Neural progenitor cell (in vitro differentiated cells): Measurements from ENCODE around the gene ADARB2. TPM values are rescaled to one million over a fixed set of nuclear protein-coding genes. Genes with fewer than 3 reads are reported as not detected.

Experiments
- DNase-seq: peaks from one replicate; pipeline ENCODE4 v3.0.0-alpha.2; 2016; ENCODE audit warnings: low spot score
- H2AFZ ChIP-seq: fragments of 200-600 bp; sonication (generic); replicated peaks from 2 replicates; pipeline ENCODE4 v1.6.1; 2016; ENCODE audit warnings: antibody characterized with exemption
- H3F3A ChIP-seq: fragments of 200-600 bp; sonication (generic); 2 replicates; pipeline ENCODE4 v1.6.1; 2016; ENCODE audit warnings: antibody characterized with exemption, low read depth
- H3K27ac ChIP-seq: fragments of 200-600 bp; sonication (generic); 2 replicates; pipeline ENCODE4 v1.5.1; 2016; ENCODE audit warnings: mild to moderate bottlenecking
- H3K27me3 ChIP-seq: fragments of 200-600 bp; sonication (generic); 2 replicates; pipeline ENCODE4 v1.6.1; 2016; ENCODE audit warnings: mild to moderate bottlenecking, moderate library complexity
- H3K36me3 ChIP-seq: fragments of 200-600 bp; sonication (generic); 2 replicates; pipeline ENCODE4 v1.5.1; 2016
- H3K4me1 ChIP-seq: fragments of 200-600 bp; sonication (generic); 2 replicates; pipeline ENCODE4 v1.6.1; 2016; ENCODE audit warnings: mixed run types
- H3K4me2 ChIP-seq: fragments of 200-600 bp; sonication (generic); 2 replicates; pipeline ENCODE4 v1.6.1; 2016
- H3K4me3 ChIP-seq: fragments of 200-600 bp; sonication (generic); 2 replicates; pipeline ENCODE4 v1.5.1; 2016
- H3K79me2 ChIP-seq: fragments of 200-600 bp; sonication (generic); 2 replicates; pipeline ENCODE4 v1.6.1; 2016; ENCODE audit warnings: low read depth
- H3K9ac ChIP-seq: fragments of 200-600 bp; sonication (generic); 2 replicates; pipeline ENCODE4 v1.6.1; 2016
- H3K9me3 ChIP-seq: fragments of 200-600 bp; sonication (generic); 2 replicates; pipeline ENCODE4 v1.5.1; 2016; ENCODE audit warnings: low read depth
- H4K20me1 ChIP-seq: fragments of 200-600 bp; sonication (generic); 2 replicates; pipeline ENCODE4 v1.6.1; 2016; ENCODE audit warnings: low read depth
- H3K27ac Mint-ChIP-seq: 3 replicates; pipeline ENCODE4 v1.8.0; 2021; ENCODE audit warnings: mixed read lengths
- H3K27me3 Mint-ChIP-seq: 2 replicates; pipeline ENCODE4 v1.8.0; 2022; ENCODE audit warnings: low read depth, mild to moderate bottlenecking, inconsistent platforms, moderate library complexity, mixed read lengths; ENCODE audit not compliant: insufficient read depth
- H3K36me3 Mint-ChIP-seq: 3 replicates; pipeline ENCODE4 v1.8.0; 2021; ENCODE audit warnings: mixed read lengths
- H3K4me1 Mint-ChIP-seq: 3 replicates; pipeline ENCODE4 v1.8.0; 2021; ENCODE audit warnings: mixed read lengths
- H3K4me3 Mint-ChIP-seq: 3 replicates; pipeline ENCODE4 v1.8.0; 2021; ENCODE audit warnings: mild to moderate bottlenecking, moderate library complexity, mixed read lengths
- H3K9me3 Mint-ChIP-seq: 3 replicates; pipeline ENCODE4 v1.8.0; 2020; ENCODE audit warnings: mixed read lengths
- CTCF ChIP-seq: fragments of 200-600 bp; sonication (generic); IDR thresholded peaks from 2 replicates; pipeline ENCODE4 v1.5.1; 2017; ENCODE audit warnings: antibody characterized with exemption, mild to moderate bottlenecking
- EZH2 ChIP-seq: fragments of 200-600 bp; sonication (generic); IDR thresholded peaks from 2 replicates; pipeline ENCODE4 v1.6.1; 2017; ENCODE audit warnings: antibody characterized with exemption, mild to moderate bottlenecking, moderate library complexity
- EZH2phosphoT487 ChIP-seq: fragments of 200-600 bp; sonication (generic); IDR thresholded peaks from 2 replicates; pipeline ENCODE4 v1.6.1; 2017; ENCODE audit warnings: antibody characterized with exemption
- total RNA-seq: library from RNA; depleted of rRNA; stranded (reverse); fragments of >200 nt; gene quantifications from 2 replicates; pipeline ENCODE4 v1.2.3, GENCODE V29; 2015; ENCODE audit warnings: low replicate concordance

Gene ADARB2
- total RNA-seq, 1 donor from 2014 or later = not detected

DNA sequence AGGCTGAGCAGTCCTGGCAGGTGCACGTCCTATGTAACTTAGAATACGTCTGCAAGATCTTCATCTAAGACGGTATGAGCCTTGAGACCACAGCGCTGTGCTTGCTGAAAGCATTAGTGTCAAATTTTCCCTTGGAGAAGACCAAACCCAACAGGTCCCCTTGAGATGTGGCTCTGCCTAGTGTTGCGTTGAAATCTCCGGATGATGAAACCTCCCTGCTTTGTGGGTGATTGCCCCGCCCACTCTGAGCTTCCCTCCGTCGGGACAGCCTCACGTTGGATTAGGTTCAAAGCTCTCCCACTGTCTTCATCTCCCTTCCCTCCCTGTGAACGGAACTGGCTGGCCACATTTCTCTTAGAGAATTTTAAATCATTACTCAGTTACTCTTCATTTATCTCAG lies 102.0 kb downstream of the ADARB2 start:
- TF ChIP-seq EZH2 (no peak), CTCF (no peak), EZH2phosphoT487 (no peak)
- Histone ChIP-seq H3K4me2 (no peak overlapping the region), H2AFZ (no peak overlapping the region), H3K4me3 (no peak overlapping the region), H3K36me3 (no peaks in the 10 kb centered on the region), H3K79me2 (no peaks in the 10 kb centered on the region), H3K27me3 (no peaks in the 10 kb centered on the region), H3K9me3 (no peaks in the 10 kb centered on the region), H3K27ac (no peak overlapping the region), H4K20me1 (no peaks in the 10 kb centered on the region), H3K4me1 (no peaks in the 10 kb centered on the region), H3K9ac (no peak overlapping the region), H3F3A (no peaks in the 10 kb centered on the region)
- Mint-ChIP-seq H3K4me1 (peaks cover 9% of the 10 kb centered on the region), H3K27me3 (peaks cover 7% of the 10 kb centered on the region), H3K27ac (no peak overlapping the region), H3K9me3 (no peaks in the 10 kb centered on the region), H3K4me3 (no peak overlapping the region), H3K36me3 (no peaks in the 10 kb centered on the region)
- peak; percentile 20 for DNase-seq

DNA sequence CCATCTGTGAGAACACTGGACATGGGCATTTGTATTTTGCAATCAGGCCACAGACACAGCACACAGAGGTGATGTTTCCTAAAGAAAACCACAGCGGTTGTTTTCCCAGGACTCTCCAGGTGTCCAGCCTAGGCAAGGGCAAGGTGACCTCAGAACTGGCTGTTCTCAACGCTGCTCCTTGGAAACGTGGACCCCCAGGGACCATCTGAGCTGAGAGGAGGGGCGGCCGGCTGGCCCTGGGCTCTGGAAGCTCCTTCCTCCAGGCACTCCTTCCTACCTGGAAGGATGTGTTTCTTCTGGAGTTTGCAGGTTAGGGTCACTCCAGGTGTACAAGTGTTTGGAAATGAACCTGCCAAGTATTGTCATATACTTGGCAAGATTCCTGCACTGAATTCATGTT lies 103.1 kb downstream of the ADARB2 start:
- Mint-ChIP-seq H3K4me3 (no peak overlapping the region), H3K27ac (no peak overlapping the region), H3K27me3 (peaks cover 7% of the 10 kb centered on the region), H3K4me1 (peaks cover 20% of the 10 kb centered on the region), H3K36me3 (no peaks in the 10 kb centered on the region), H3K9me3 (no peaks in the 10 kb centered on the region)
- H3K9ac ChIP-seq = no peak overlapping the region
- peaks cover 10% of the 10 kb centered on the region for H3K4me1 ChIP-seq
- no peaks in the 10 kb centered on the region for H3K9me3 ChIP-seq
- H3K36me3 ChIP-seq = no peaks in the 10 kb centered on the region
- no peak overlapping the region for H2AFZ ChIP-seq
- no peak for TF ChIP-seq EZH2
- no peak overlapping the region for H3K4me3 ChIP-seq
- H3K27me3 ChIP-seq = no peaks in the 10 kb centered on the region
- no peaks in the 10 kb centered on the region for H3F3A ChIP-seq
- H4K20me1 ChIP-seq = no peaks in the 10 kb centered on the region
- no peaks in the 10 kb centered on the region for H3K79me2 ChIP-seq
- H3K27ac ChIP-seq = no peak overlapping the region
- H3K4me2 ChIP-seq = no peak overlapping the region
- DNase-seq = no peak

DNA sequence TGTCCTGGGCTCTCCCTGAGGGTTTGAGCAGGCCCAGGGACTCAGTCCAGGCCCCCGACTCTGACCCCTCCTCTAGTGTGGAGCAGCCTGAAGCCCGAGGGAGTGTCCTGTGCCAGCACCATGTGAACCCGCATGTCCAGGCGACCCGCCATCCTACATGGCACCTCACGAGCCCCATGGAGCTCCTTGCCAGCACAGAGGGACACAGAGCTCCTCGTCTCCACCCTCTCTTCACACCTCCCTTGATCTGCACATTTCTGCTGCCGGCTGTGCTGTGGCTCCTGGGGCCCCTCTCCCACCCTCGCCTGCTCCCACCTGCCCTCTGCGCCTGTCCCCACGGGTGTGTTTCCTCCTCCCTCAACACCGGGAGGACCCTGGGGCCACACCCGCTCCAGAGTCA lies 103.5 kb downstream of the ADARB2 start:
- Mint-ChIP-seq H3K27me3 (peaks cover 7% of the 10 kb centered on the region), H3K4me3 (no peak overlapping the region), H3K27ac (no peak overlapping the region), H3K36me3 (no peaks in the 10 kb centered on the region), H3K4me1 (peaks cover 22% of the 10 kb centered on the region), H3K9me3 (no peaks in the 10 kb centered on the region)
- Histone ChIP-seq H2AFZ (no peak overlapping the region), H3K4me3 (no peak overlapping the region), H3K27ac (no peak overlapping the region), H3K4me2 (no peak overlapping the region), H3K36me3 (no peaks in the 10 kb centered on the region), H3K4me1 (peaks cover 12% of the 10 kb centered on the region), H3F3A (no peaks in the 10 kb centered on the region), H3K27me3 (no peaks in the 10 kb centered on the region), H3K9me3 (no peaks in the 10 kb centered on the region), H4K20me1 (no peaks in the 10 kb centered on the region), H3K79me2 (no peaks in the 10 kb centered on the region), H3K9ac (no peak overlapping the region)
- DNase-seq = no peak
- TF ChIP-seq CTCF (no peak), EZH2phosphoT487 (no peak), EZH2 (no peak)

- Histone ChIP-seq H3K36me3 (no peaks in the 10 kb centered on the region), H3K27me3 (no peaks in the 10 kb centered on the region), H3K79me2 (no peaks in the 10 kb centered on the region), H3K27ac (no peak overlapping the region), H3K9me3 (no peaks in the 10 kb centered on the region), H3K4me3 (no peak overlapping the region), H3K9ac (no peak overlapping the region), H2AFZ (no peak overlapping the region), H3K4me1 (peaks cover 12% of the 10 kb centered on the region), H3F3A (no peaks in the 10 kb centered on the region), H3K4me2 (no peak overlapping the region), H4K20me1 (no peaks in the 10 kb centered on the region)
- no peak overlapping the region for H3K27ac Mint-ChIP-seq
- no peak for TF ChIP-seq EZH2
- TF ChIP-seq CTCF = no peak
- no peak for TF ChIP-seq EZH2phosphoT487
- H3K4me3 Mint-ChIP-seq = no peak overlapping the region
- no peaks in the 10 kb centered on the region for H3K9me3 Mint-ChIP-seq
- peaks cover 24% of the 10 kb centered on the region for H3K4me1 Mint-ChIP-seq
- peaks cover 13% of the 10 kb centered on the region for H3K27me3 Mint-ChIP-seq
- DNase-seq = no peak
- no peaks in the 10 kb centered on the region for H3K36me3 Mint-ChIP-seq
Observed at GRCh38 chr10:1632596-1632995, 104.7 kb downstream of the ADARB2 start.
